Measurements from ENCODE around the gene NUP35.
A peak's percentile ranks its signal among the peaks of the same experiment; 100 is the strongest.

Gene NUP35

GRCh38 chr2:183124222-183124956 is at the start of gene NUP35:
Gene NUP35 (plus strand): TSS chr2:183124443. CDS start chr2:183124458, 15 bp downstream.
- DNase-seq, result peak; percentile 87

GRCh38 chr2:183078163-183078463 is 46.1 kb upstream of the NUP35 start:
- no peak for DNase-seq

GRCh38 chr2:183078464-183079138 is 45.6 kb upstream of the NUP35 start, which contains the start of gene DUSP19:
Gene DUSP19 (plus strand): TSS chr2:183078747. CDS start chr2:183078934, 187 bp downstream.
- DNase-seq, result peak; percentile 83

GRCh38 chr2:183079139-183079775 is 45.0 kb upstream of the NUP35 start:
- no peak for DNase-seq

GRCh38 chr2:183081911-183082310 is 42.3 kb upstream of the NUP35 start:
- no peak for DNase-seq

GRCh38 chr2:183088061-183088460 is 36.2 kb upstream of the NUP35 start:
- no peak for DNase-seq

- no peak for DNase-seq
Measured at GRCh38 chr2:183089192-183089851, 34.9 kb upstream of the NUP35 start.

- no peak for DNase-seq
Measured at GRCh38 chr2:183091318-183091953, 32.8 kb upstream of the NUP35 start.

GRCh38 chr2:183091954-183092345 is 32.3 kb upstream of the NUP35 start:
- DNase-seq, result no peak

GRCh38 chr2:183093857-183094657 is 30.2 kb upstream of the NUP35 start:
- DNase-seq, result no peak

GRCh38 chr2:183105402-183106134 is 18.7 kb upstream of the NUP35 start:
- no peak for DNase-seq

GRCh38 chr2:183112577-183112976 is 11.7 kb upstream of the NUP35 start:
- no peak for DNase-seq

GRCh38 chr2:183113630-183114029 is 10.6 kb upstream of the NUP35 start:
- no peak for DNase-seq

- no peak for DNase-seq
Measured at GRCh38 chr2:183117226-183117625, 7.0 kb upstream of the NUP35 start.

- no peak for DNase-seq
Measured at GRCh38 chr2:183123117-183123958, 905 bp upstream of the NUP35 start.

- no peak for DNase-seq
Measured at GRCh38 chr2:183123959-183124221, 353 bp upstream of the NUP35 start.

GRCh38 chr2:183124957-183125255 is 663 bp downstream of the NUP35 start:
- no peak for DNase-seq

- DNase-seq, result no peak
Measured at GRCh38 chr2:183125659-183126341, 1.6 kb downstream of the NUP35 start.

GRCh38 chr2:183126635-183127034 is 2.4 kb downstream of the NUP35 start:
- no peak for DNase-seq

- DNase-seq, result no peak
Measured at GRCh38 chr2:183134016-183134415, 9.8 kb downstream of the NUP35 start.
